Measurements from ENCODE around the gene FAM236D. TPM values are rescaled to one million over a fixed set of nuclear protein-coding genes. Genes with fewer than 3 reads are reported as not detected.

The FAM236D gene
- total RNA-seq, 2 experiments from 2014 or later = not detected

Other genes starting within 250 kb of the FAM236D start
- gene HDAC8, start 235.4 kb downstream of the FAM236D start, total RNA-seq = 10 to 100 TPM; 22.2 to 24.6 TPM
- under 1 TPM; 0.60 to 0.87 TPM for gene PHKA1, start 93.9 kb downstream of the FAM236D start, total RNA-seq
- under 1 TPM in 1 of 2 experiments, not detected in 1; 0.12 TPM for gene DMRTC1B, start 31.3 kb downstream of the FAM236D start, total RNA-seq
- not detected for gene FAM236B, start 25.6 kb downstream of the FAM236D start, total RNA-seq
- gene FAM236C, start 104.4 kb upstream of the FAM236D start, total RNA-seq = not detected
- not detected for gene FAM236A, start 130.0 kb upstream of the FAM236D start, total RNA-seq
- gene DMRTC1, start 135.6 kb upstream of the FAM236D start, total RNA-seq = under 1 TPM in 1 of 2 experiments, not detected in 1; 0.12 TPM
- not detected for gene PABPC1L2B, start 194.7 kb upstream of the FAM236D start, total RNA-seq

Measured in activated CD4-positive, alpha-beta T cell treated with anti-CD3 and anti-CD28 coated beads, Interleukin-2, amount 10 ng/mL, durations not matched to agents 7 days and 5 days (primary cell).